ENCODE results near the gene SLC5A11.

SLC5A11 gene

GRCh38 chr16:24854607-24855171 is 8.9 kb downstream of the SLC5A11 start:
- TF ChIP-seq FOXP2 (optimal IDR thresholded peaks at IDR 0.05; ENCODE audit: borderline replicate concordance, extremely low read depth, extremely low read length, insufficient read depth) (no peak), TAF1 (IDR thresholded peaks at IDR 0.05; ENCODE audit: borderline replicate concordance, insufficient read depth, low read length) (no peak), SIN3A (IDR thresholded peaks at IDR 0.05; ENCODE audit: borderline replicate concordance, insufficient read depth, low read length) (no peak), REST (IDR thresholded peaks at IDR 0.05; ENCODE audit: insufficient read depth in 1 of 2, low read depth in 2 of 2, low read length in 2 of 2) (no peak), POLR2AphosphoS5 (IDR thresholded peaks at IDR 0.05; ENCODE audit: low read depth, low read length) (no peak)

- no peak for TF ChIP-seq TAF1 (IDR thresholded peaks at IDR 0.05; ENCODE audit: borderline replicate concordance, insufficient read depth, low read length)
These were observed 9.9 kb downstream of the SLC5A11 start for GRCh38 chr16:24855678-24856077.

- TF ChIP-seq SIN3A (IDR thresholded peaks at IDR 0.05; ENCODE audit: borderline replicate concordance, insufficient read depth, low read length) = no peak
- TF ChIP-seq FOXP2 (optimal IDR thresholded peaks at IDR 0.05; ENCODE audit: borderline replicate concordance, extremely low read depth, extremely low read length, insufficient read depth) = no peak
- peak; percentile 99 for TF ChIP-seq REST (IDR thresholded peaks at IDR 0.05; ENCODE audit: insufficient read depth in 1 of 2, low read depth in 2 of 2, low read length in 2 of 2)
- no peak for TF ChIP-seq TAF1 (IDR thresholded peaks at IDR 0.05; ENCODE audit: borderline replicate concordance, insufficient read depth, low read length)
- TF ChIP-seq POLR2AphosphoS5 (IDR thresholded peaks at IDR 0.05; ENCODE audit: low read depth, low read length) = no peak
These were observed 12.7 kb downstream of the SLC5A11 start for GRCh38 chr16:24858219-24859041.

GRCh38 chr16:24861461-24861860 is 15.7 kb downstream of the SLC5A11 start:
- no peak for TF ChIP-seq FOXP2 (optimal IDR thresholded peaks at IDR 0.05; ENCODE audit: borderline replicate concordance, extremely low read depth, extremely low read length, insufficient read depth)
- no peak for TF ChIP-seq POLR2AphosphoS5 (IDR thresholded peaks at IDR 0.05; ENCODE audit: low read depth, low read length)
- TF ChIP-seq REST (IDR thresholded peaks at IDR 0.05; ENCODE audit: insufficient read depth in 1 of 2, low read depth in 2 of 2, low read length in 2 of 2) = no peak
- no peak for TF ChIP-seq SIN3A (IDR thresholded peaks at IDR 0.05; ENCODE audit: borderline replicate concordance, insufficient read depth, low read length)
- no peak for TF ChIP-seq TAF1 (IDR thresholded peaks at IDR 0.05; ENCODE audit: borderline replicate concordance, insufficient read depth, low read length)

GRCh38 chr16:24863582-24864437 is 18.0 kb downstream of the SLC5A11 start:
- no peak for TF ChIP-seq POLR2AphosphoS5 (IDR thresholded peaks at IDR 0.05; ENCODE audit: low read depth, low read length)
- TF ChIP-seq FOXP2 (optimal IDR thresholded peaks at IDR 0.05; ENCODE audit: borderline replicate concordance, extremely low read depth, extremely low read length, insufficient read depth) = no peak
- TF ChIP-seq TAF1 (IDR thresholded peaks at IDR 0.05; ENCODE audit: borderline replicate concordance, insufficient read depth, low read length) = no peak
- TF ChIP-seq SIN3A (IDR thresholded peaks at IDR 0.05; ENCODE audit: borderline replicate concordance, insufficient read depth, low read length) = no peak
- no peak for TF ChIP-seq REST (IDR thresholded peaks at IDR 0.05; ENCODE audit: insufficient read depth in 1 of 2, low read depth in 2 of 2, low read length in 2 of 2)

All from PFSK-1 (cell line).